Liver (tissue), 9 donors: Measurements from ENCODE around the gene PEX12. TPM values are rescaled to one million over a fixed set of nuclear protein-coding genes. Genes with fewer than 3 reads are reported as not detected.

ENCODE experiments used
- DNase-seq: peaks from one replicate; pipeline ENCODE4 v3.0.0-alpha.2; 2017; ENCODE audit warnings: low spot score
- H3K27ac ChIP-seq, 2 donors: one replicate each; pipeline ENCODE4 v1.7.0; 2013; ENCODE audit warnings: inconsistent platforms in 2 of 2, low read length in 2 of 2, control low read depth in 1 of 2, low read depth in 1 of 2, mild to moderate bottlenecking in 1 of 2
- H3K27me3 ChIP-seq, 4 donors: one replicate each; pipeline versions ENCODE4 v1.6.1 to v1.7.0; 2013; ENCODE audit warnings: low read length in 3 of 4, inconsistent platforms in 1 of 4, mild to moderate bottlenecking in 1 of 4, moderate library complexity in 1 of 4; ENCODE audit not compliant: control insufficient read depth in 4 of 4, insufficient read depth in 4 of 4
- H3K36me3 ChIP-seq, 4 donors: one replicate each; pipeline versions ENCODE4 v1.6.1 to v1.7.0; 2013; ENCODE audit warnings: low read length in 3 of 4, mild to moderate bottlenecking in 3 of 4, low read depth in 1 of 4, moderate library complexity in 1 of 4; ENCODE audit not compliant: control insufficient read depth in 4 of 4, insufficient read depth in 3 of 4
- H3K4me1 ChIP-seq, 4 donors: one replicate each; pipeline versions ENCODE4 v1.6.1 to v1.7.0; 2013; ENCODE audit warnings: low read length in 3 of 4, mild to moderate bottlenecking in 3 of 4, moderate library complexity in 1 of 4; ENCODE audit not compliant: control insufficient read depth in 4 of 4, insufficient read depth in 4 of 4
- H3K4me3 ChIP-seq, 3 donors: one replicate each; pipeline versions ENCODE4 v1.6.1 to v1.7.0; 2013; ENCODE audit warnings: low read length in 3 of 3, control low read depth in 1 of 3, low read depth in 1 of 3, mild to moderate bottlenecking in 1 of 3
- H3K9ac ChIP-seq, 2 donors: one replicate each; pipeline ENCODE4 v1.7.0; 2013; ENCODE audit warnings: low read length in 2 of 2, mild to moderate bottlenecking in 2 of 2, moderate library complexity in 2 of 2, control low read depth in 1 of 2, low read depth in 1 of 2
- H3K9me3 ChIP-seq, 4 donors: one replicate each; pipeline versions ENCODE4 v1.6.1 to v1.7.0; 2013; ENCODE audit warnings: low read length in 3 of 4; ENCODE audit not compliant: control insufficient read depth in 4 of 4
- EGR1 ChIP-seq, 2 donors: IDR thresholded peaks; 2 replicates each; pipeline ENCODE4 v1.6.1; 2016 to 2018; ENCODE audit warnings: antibody characterized with exemption in 2 of 2, low read depth in 2 of 2
- FOXA1 ChIP-seq: IDR thresholded peaks from 2 replicates; pipeline ENCODE4 v1.6.1; 2016; ENCODE audit warnings: antibody characterized with exemption
- FOXA2 ChIP-seq: IDR thresholded peaks from 2 replicates; pipeline ENCODE4 v1.6.1; 2016; ENCODE audit warnings: antibody characterized with exemption
- GABPA ChIP-seq, 2 donors: IDR thresholded peaks in 1 of 2; conservative IDR thresholded peaks in 1 of 2; 2 replicates each; pipeline ENCODE4 v1.6.1; 2016; ENCODE audit warnings: antibody characterized with exemption in 2 of 2, mild to moderate bottlenecking in 1 of 2, moderate library complexity in 1 of 2
- HNF4A ChIP-seq, 2 donors: conservative IDR thresholded peaks; 2 replicates each; pipeline ENCODE4 v1.6.1; 2016; ENCODE audit warnings: antibody characterized with exemption in 2 of 2, mild to moderate bottlenecking in 2 of 2
- HNF4G ChIP-seq: IDR thresholded peaks from 2 replicates; pipeline ENCODE4 v1.6.1; 2016; ENCODE audit warnings: antibody characterized with exemption
- JUND ChIP-seq, 2 donors: IDR thresholded peaks; 2 replicates each; pipeline ENCODE4 v1.6.1; 2016; ENCODE audit warnings: antibody characterized with exemption in 2 of 2
- NR2F2 ChIP-seq: IDR thresholded peaks from 2 replicates; pipeline ENCODE4 v1.6.1; 2016; ENCODE audit warnings: antibody characterized with exemption
- REST ChIP-seq: IDR thresholded peaks from 2 replicates; pipeline ENCODE4 v1.6.1; 2016; ENCODE audit warnings: antibody characterized with exemption, mild to moderate bottlenecking
- RXRA ChIP-seq, 2 donors: IDR thresholded peaks; 2 replicates each; pipeline ENCODE4 v1.6.1; 2017 to 2018; ENCODE audit warnings: antibody characterized with exemption in 2 of 2, mild to moderate bottlenecking in 1 of 2
- SP1 ChIP-seq: IDR thresholded peaks from 2 replicates; pipeline ENCODE4 v1.6.1; 2018; ENCODE audit warnings: antibody characterized with exemption, mild to moderate bottlenecking
- YY1 ChIP-seq: IDR thresholded peaks from 2 replicates; pipeline ENCODE4 v1.6.1; 2016; ENCODE audit warnings: antibody characterized with exemption, mild to moderate bottlenecking
- ZBTB33 ChIP-seq: IDR thresholded peaks from 2 replicates; pipeline ENCODE4 v1.6.1; 2016; ENCODE audit warnings: antibody characterized with exemption
- WGBS: extraction: QIAGEN DNeasy Blood & Tissue Kit; methylation state at CpG from one replicate; pipeline ENCODE4 v1.1.7; 2013; 5-methylcytosine and 5-hydroxymethylcytosine counted together
- polyA plus RNA-seq, 2 donors: library from polyadenylated mRNA; stranded (reverse) in 1 of 2; unstranded in 1 of 2; fragments of 200-250 nt in 1 of 2; fragments of >200 nt in 1 of 2; fragmentation: Nextera tagmentation in 1 of 2; extraction: Ambion mirVana in 1 of 2; gene quantifications; one replicate each; pipeline versions ENCODE4 v1.2.1 to v1.2.3, GENCODE V29; 2013 to 2015
- total RNA-seq, 2 donors: library from RNA; depleted of rRNA; stranded (reverse); fragments of >200 nt; gene quantifications; one replicate each; pipeline ENCODE4 v1.2.3, GENCODE V29; 2014
- donor health status: healthy.
- donor health status: healthy.
- donor health status: healthy.
- donor health status: healthy.
- donor health status: healthy.

Gene PEX12
- total and polyA plus RNA-seq, 4 donors, result 2.0 to 3.6 (median 2.4) TPM

- no peak for TF ChIP-seq JUND (IDR thresholded peaks at IDR 0.05)
Observed at GRCh38 chr17:35542990-35543389, 35.4 kb downstream of the PEX12 start (continued).

GRCh38 chr17:35541434-35541833 is 36.9 kb downstream of the PEX12 start:
- Histone ChIP-seq H3K27ac (no peak overlapping the region), H3K36me3 (no peaks in the 10 kb centered on the region), H3K9me3 (no peaks in the 10 kb centered on the region), H3K9ac (peak overlapping the region in 1 of 2 donors; percentile 40), H3K4me3 (peak overlapping the region in 1 of 3 donors; percentile 27), H3K27me3 (no peaks in the 10 kb centered on the region), H3K4me1 (peaks cover 0 to 11% (median 6%) of the 10 kb centered on the region in 4 donors)
- peak; percentile 19 to 20 for TF ChIP-seq HNF4A (conservative IDR thresholded peaks at IDR 0.05)
- no peak for TF ChIP-seq SP1
- TF ChIP-seq RXRA (IDR thresholded peaks at IDR 0.05), result no peak
- TF ChIP-seq ZBTB33, result no peak
- 13% methylated on average over 1 of the region's 1 CpG for WGBS
- no peak for DNase-seq

- H3K27ac ChIP-seq, result peak overlapping the region; percentile 50 to 78
- peak overlapping the region; percentile 42 to 63 (median 44) for H3K4me3 ChIP-seq
- peak; percentile 46 for TF ChIP-seq YY1
- TF ChIP-seq ZBTB33, result no peak
- no peak for TF ChIP-seq FOXA1
- no peak for TF ChIP-seq NR2F2
- WGBS, result 34% methylated on average over 8 of the region's 8 CpGs
- H3K4me1 ChIP-seq, result peaks cover 0 to 11% (median 6%) of the 10 kb centered on the region in 4 donors
- H3K9ac ChIP-seq, result peak overlapping the region; percentile 36 to 40
- no peaks in the 10 kb centered on the region for H3K27me3 ChIP-seq
- no peaks in the 10 kb centered on the region for H3K36me3 ChIP-seq
- no peaks in the 10 kb centered on the region for H3K9me3 ChIP-seq
- no peak for DNase-seq
Observed at GRCh38 chr17:35540589-35541404, 37.6 kb downstream of the PEX12 start.

- Histone ChIP-seq H3K4me1 (peaks cover 2 to 17% (median 10%) of the 10 kb centered on the region in 4 donors), H3K9ac (peak overlapping the region in 1 of 2 donors; percentile 52), H3K27ac (peak overlapping the region in 1 of 2 donors; percentile 23), H3K27me3 (no peaks in the 10 kb centered on the region), H3K36me3 (no peaks in the 10 kb centered on the region), H3K4me3 (no peak overlapping the region), H3K9me3 (no peaks in the 10 kb centered on the region)
- TF ChIP-seq HNF4G, result no peak
- TF ChIP-seq FOXA2, result no peak
- TF ChIP-seq RXRA (IDR thresholded peaks at IDR 0.05), result no peak
- no peak for TF ChIP-seq GABPA (IDR thresholded peaks at IDR 0.05 in 1 of 2, conservative IDR thresholded peaks at IDR 0.05 in 1 of 2)
- TF ChIP-seq NR2F2, result no peak
- no peak for TF ChIP-seq EGR1 (IDR thresholded peaks at IDR 0.05; ENCODE audit: low read depth in 2 of 2)
- TF ChIP-seq REST, result no peak
- no peak for DNase-seq
- 36% methylated on average over 5 of the region's 5 CpGs for whole genome bisulfite sequencing
Observed at GRCh38 chr17:35539659-35540026, 38.7 kb downstream of the PEX12 start.
